H9 (cell line): Measurements from ENCODE around the gene FOXP2. TPM values are rescaled to one million over a fixed set of nuclear protein-coding genes. Genes with fewer than 3 reads are reported as not detected.

Experiments used
- DNase-seq: peaks from one replicate; pipeline ENCODE4 v3.0.0-alpha.2; 2017
- H2AFZ ChIP-seq: one replicate; pipeline ENCODE4 v1.6.1; 2013; ENCODE audit warnings: mild to moderate bottlenecking, low read length, control low read depth, moderate library complexity
- H2AK5ac ChIP-seq: 2 replicates; pipeline ENCODE4 v1.6.1; 2013; ENCODE audit warnings: low read length, control low read depth, mixed read lengths; ENCODE audit not compliant: insufficient read length
- H2BK120ac ChIP-seq: one replicate; pipeline ENCODE4 v1.6.1; 2013; ENCODE audit warnings: low read depth, mild to moderate bottlenecking, low read length, control low read depth, inconsistent platforms; ENCODE audit not compliant: poor library complexity, severe bottlenecking
- H2BK12ac ChIP-seq: 2 replicates; pipeline ENCODE4 v1.6.1; 2013; ENCODE audit warnings: low read length, control low read depth, mixed read lengths, low read depth; ENCODE audit not compliant: insufficient read length
- H2BK15ac ChIP-seq: 2 replicates; pipeline ENCODE4 v1.6.1; 2013; ENCODE audit warnings: low read depth, low read length, control low read depth
- H2BK20ac ChIP-seq: one replicate; pipeline ENCODE4 v1.6.1; 2013; ENCODE audit warnings: low read depth, mild to moderate bottlenecking, low read length, control low read depth, inconsistent platforms; ENCODE audit not compliant: poor library complexity, severe bottlenecking
- H2BK5ac ChIP-seq: 2 replicates; pipeline ENCODE4 v1.6.1; 2013; ENCODE audit warnings: low read length, control low read depth, mixed read lengths; ENCODE audit not compliant: insufficient read length
- H3K14ac ChIP-seq: 2 replicates; pipeline ENCODE4 v1.6.1; 2013; ENCODE audit warnings: low read length, control low read depth; ENCODE audit not compliant: insufficient read depth
- H3K18ac ChIP-seq: 2 replicates; pipeline ENCODE4 v1.6.1; 2013; ENCODE audit warnings: low read depth, mild to moderate bottlenecking, mixed read lengths, low read length, control low read depth; ENCODE audit not compliant: insufficient read length
- H3K23ac ChIP-seq: 2 replicates; pipeline ENCODE4 v1.6.1; 2013; ENCODE audit warnings: low read length, control low read depth, mixed read lengths, low read depth; ENCODE audit not compliant: insufficient read length
- H3K23me2 ChIP-seq: 2 replicates; pipeline ENCODE4 v1.6.1; 2013; ENCODE audit warnings: low read depth, mild to moderate bottlenecking, mixed read lengths, low read length, control low read depth; ENCODE audit not compliant: insufficient read length, poor library complexity, severe bottlenecking
- H3K27ac ChIP-seq: 2 replicates; pipeline ENCODE4 v1.5.1; 2013; ENCODE audit warnings: low read length, control low read depth, mixed read lengths, low read depth; ENCODE audit not compliant: insufficient read length
- H3K27me3 ChIP-seq: 2 replicates; pipeline ENCODE4 v1.6.1; 2013; ENCODE audit warnings: low read length, control low read depth, inconsistent platforms; ENCODE audit not compliant: insufficient read depth
- H3K4ac ChIP-seq: 2 replicates; pipeline ENCODE4 v1.6.1; 2013; ENCODE audit warnings: low read depth, mild to moderate bottlenecking, control low read depth, inconsistent platforms, low read length, moderate library complexity
- H3K4me1 ChIP-seq: 2 replicates; pipeline ENCODE4 v1.6.1; 2013; ENCODE audit warnings: low read length, control low read depth, inconsistent platforms; ENCODE audit not compliant: insufficient read depth
- H3K4me2 ChIP-seq: 2 replicates; pipeline ENCODE4 v1.6.1; 2013; ENCODE audit warnings: low read length, control low read depth, mixed read lengths; ENCODE audit not compliant: insufficient read length, insufficient read depth
- H3K56ac ChIP-seq: 2 replicates; pipeline ENCODE4 v1.6.1; 2013; ENCODE audit warnings: low read depth, mild to moderate bottlenecking, mixed read lengths, low read length, control low read depth; ENCODE audit not compliant: insufficient read length
- H3K79me1 ChIP-seq: 2 replicates; pipeline ENCODE4 v1.6.1; 2013; ENCODE audit warnings: low read depth, mild to moderate bottlenecking, moderate library complexity, low read length, control low read depth, inconsistent platforms; ENCODE audit not compliant: insufficient read depth, poor library complexity, severe bottlenecking
- H3K79me2 ChIP-seq: 2 replicates; pipeline ENCODE4 v1.6.1; 2013; ENCODE audit warnings: low read length, control low read depth, inconsistent platforms; ENCODE audit not compliant: insufficient read depth
- H3K9ac ChIP-seq: 2 replicates; pipeline ENCODE4 v1.6.1; 2013; ENCODE audit warnings: low read length, control low read depth, mixed read lengths; ENCODE audit not compliant: insufficient read length; ENCODE audit errors: extremely low read depth
- H3K9me3 ChIP-seq: one replicate; pipeline ENCODE4 v1.6.1; 2013; ENCODE audit warnings: low read depth, low read length, inconsistent platforms; ENCODE audit not compliant: control insufficient read depth
- H3T11ph ChIP-seq: one replicate; pipeline ENCODE4 v1.6.1; 2013; ENCODE audit warnings: mild to moderate bottlenecking, low read length, control low read depth, inconsistent platforms
- H4K20me1 ChIP-seq: one replicate; pipeline ENCODE4 v1.6.1; 2013; ENCODE audit not compliant: control insufficient read depth, insufficient read length, insufficient read depth
- H4K5ac ChIP-seq: 2 replicates; pipeline ENCODE4 v1.6.1; 2013; ENCODE audit warnings: low read depth, mild to moderate bottlenecking, mixed read lengths, low read length, control low read depth; ENCODE audit not compliant: insufficient read length
- H4K8ac ChIP-seq: replicated peaks from 2 replicates; pipeline ENCODE4 v1.6.1; 2013; ENCODE audit warnings: low read length, control low read depth, mixed read lengths, low read depth; ENCODE audit not compliant: insufficient read length
- H4K91ac ChIP-seq: 2 replicates; pipeline ENCODE4 v1.6.1; 2013; ENCODE audit warnings: low read depth, mild to moderate bottlenecking, moderate library complexity, mixed read lengths, low read length, control low read depth; ENCODE audit not compliant: insufficient read length
- H3K27ac Mint-ChIP-seq, 3 experiments: 2 replicates in 2 of 3; 3 replicates in 1 of 3; pipeline ENCODE4 v1.8.0; 2020 to 2021; ENCODE audit warnings: mixed read lengths in 3 of 3, mild to moderate bottlenecking in 1 of 3, moderate library complexity in 1 of 3
- H3K27me3 Mint-ChIP-seq: 2 replicates; pipeline ENCODE4 v1.8.0; 2021; ENCODE audit warnings: low read depth, mild to moderate bottlenecking, moderate library complexity, mixed read lengths
- H3K36me3 Mint-ChIP-seq, 3 experiments: 2 replicates in 2 of 3; 3 replicates in 1 of 3; pipeline ENCODE4 v1.8.0; 2020 to 2021; ENCODE audit warnings: low read depth in 3 of 3, mixed read lengths in 3 of 3; ENCODE audit not compliant: insufficient read depth in 1 of 3
- H3K4me1 Mint-ChIP-seq, 2 experiments: 2 replicates each; pipeline ENCODE4 v1.8.0; 2020; ENCODE audit warnings: mixed read lengths in 2 of 2
- H3K4me3 Mint-ChIP-seq, 2 experiments: 2 replicates in 1 of 2; 3 replicates in 1 of 2; pipeline ENCODE4 v1.8.0; 2020 to 2021; ENCODE audit warnings: mild to moderate bottlenecking in 2 of 2, mixed read lengths in 2 of 2, moderate library complexity in 1 of 2
- H3K9me3 Mint-ChIP-seq, 2 experiments: 2 replicates in 1 of 2; 3 replicates in 1 of 2; pipeline ENCODE4 v1.8.0; 2020; ENCODE audit warnings: mild to moderate bottlenecking in 2 of 2, mixed read lengths in 2 of 2, moderate library complexity in 1 of 2
- CTCF ChIP-seq: fragments of 200-600 bp; sonication (generic); conservative IDR thresholded peaks from 3 replicates; pipeline ENCODE4 v1.8.0; 2021; ENCODE audit warnings: antibody characterized with exemption, mild to moderate bottlenecking
- total RNA-seq: library from RNA; stranded (reverse); gene quantifications from 2 replicates; pipeline ENCODE4 v1.2.1, GENCODE V29; 2021

The FOXP2 gene
- total RNA-seq, 1 experiment from 2014 or later = not detected

- H4K5ac ChIP-seq = no peak overlapping the region
- Mint-ChIP-seq H3K27ac (no peak overlapping the region), H3K36me3 (no peaks in the 10 kb centered on the region), H3K9me3 (no peaks in the 10 kb centered on the region), H3K27me3 (no peaks in the 10 kb centered on the region), H3K4me3 (no peak overlapping the region), H3K4me1 (no peaks in the 10 kb centered on the region)
- H3K27me3 ChIP-seq = no peaks in the 10 kb centered on the region
- no peak overlapping the region for H4K8ac ChIP-seq
- no peak overlapping the region for H3T11ph ChIP-seq
- no peak overlapping the region for H3K9ac ChIP-seq
- no peaks in the 10 kb centered on the region for H3K23me2 ChIP-seq
- no peak overlapping the region for H3K56ac ChIP-seq
- H3K23ac ChIP-seq = no peak overlapping the region
- H3K4ac ChIP-seq = no peak overlapping the region
- no peak overlapping the region for H3K4me2 ChIP-seq
- H2BK5ac ChIP-seq = no peak overlapping the region
- no peak overlapping the region for H2BK20ac ChIP-seq
- no peak overlapping the region for H2BK12ac ChIP-seq
- no peak overlapping the region for H3K14ac ChIP-seq
- no peaks in the 10 kb centered on the region for H4K20me1 ChIP-seq
- H3K9me3 ChIP-seq = no peaks in the 10 kb centered on the region
- no peak overlapping the region for H3K18ac ChIP-seq
- H3K27ac ChIP-seq = no peak overlapping the region
- no peaks in the 10 kb centered on the region for H3K79me2 ChIP-seq
- no peak for DNase-seq
- no peak overlapping the region for H2AK5ac ChIP-seq
- H3K79me1 ChIP-seq = no peaks in the 10 kb centered on the region
- no peak overlapping the region for H2BK120ac ChIP-seq
- no peak overlapping the region for H2AFZ ChIP-seq
- H3K4me1 ChIP-seq = no peaks in the 10 kb centered on the region
- no peak for TF ChIP-seq CTCF
- no peak overlapping the region for H2BK15ac ChIP-seq
- H4K91ac ChIP-seq = no peak overlapping the region
Observed at GRCh38 chr7:114478384-114478783, 63.8 kb downstream of the FOXP2 start.
